ENCODE results near the gene CMC4.
A peak's percentile ranks its signal among the peaks of the same experiment; 100 is the strongest.

CMC4 gene, protein sequence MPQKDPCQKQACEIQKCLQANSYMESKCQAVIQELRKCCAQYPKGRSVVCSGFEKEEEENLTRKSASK

DNA sequence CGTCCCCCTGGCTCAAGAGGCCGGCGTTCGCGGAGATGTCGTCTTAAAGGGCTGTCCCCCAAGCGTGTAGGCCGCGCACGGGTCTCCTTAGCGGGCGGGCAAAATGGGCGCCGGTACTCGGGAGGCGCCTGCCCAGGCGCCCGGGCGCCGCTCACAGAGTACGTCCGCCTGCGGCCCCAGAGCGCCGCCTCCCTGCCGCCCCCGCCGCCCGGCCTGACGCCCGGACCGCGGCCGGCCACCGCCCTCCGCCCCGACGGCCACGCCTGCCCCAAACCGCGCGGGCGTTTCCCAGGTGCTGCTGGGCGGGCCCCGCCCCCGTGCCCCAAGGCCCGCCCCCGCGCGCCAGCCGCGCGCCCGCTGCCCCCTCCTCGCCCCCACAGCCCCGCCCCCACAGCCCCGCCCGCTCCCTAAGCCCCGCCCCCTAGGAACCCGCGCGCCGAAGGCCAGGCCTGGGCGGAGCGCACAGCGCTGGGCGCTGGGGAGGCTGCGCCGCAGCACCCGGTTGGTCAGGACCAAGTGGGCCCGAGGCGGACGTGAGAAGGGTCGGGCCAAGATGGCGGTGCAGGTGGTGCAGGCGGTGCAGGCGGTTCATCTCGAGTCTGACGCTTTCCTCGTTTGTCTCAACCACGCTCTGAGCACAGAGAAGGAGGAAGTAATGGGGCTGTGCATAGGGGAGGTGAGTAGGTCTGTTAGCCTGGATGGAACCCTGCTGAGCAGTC is at the start of gene CMC4, which contains the start of the genes BRCC3 and MTCP1:
TSS of gene CMC4 (minus strand) at position 162 of the 719 bp plus-strand sequence. CDS start 7,113 bp downstream, outside the sequence.
TSS of gene BRCC3 (plus strand) at position 534 of the 719 bp plus-strand sequence. CDS start at position 554, 20 bp downstream.
TSS of gene MTCP1 (minus strand) at position 162 of the 719 bp plus-strand sequence. CDS start 5,126 bp downstream, outside the sequence.
- Histone ChIP-seq H3K36me3 (replicated peaks) (peaks cover 29% of the 10 kb centered on the region), H3K9me3 (no peaks in the 10 kb centered on the region), H3K4me3 (peak within 1 kb of the TSS; percentile 83), H3K4me1 (peaks cover 8% of the 10 kb centered on the region), H3K27me3 (ENCODE audit: low read depth) (no peaks in the 10 kb centered on the region)
- DNase-seq (ENCODE audit: low spot score in 2 of 2), result peak; percentile 83 to 91
- in situ Hi-C loops (cut with MboI; ENCODE audit: low sequenced_read_pairs), result loop anchor here (25.0 kb wide), 1 partner anchor 309 kb away; the partner anchor contains the start of genes DKC1 and GAB3

DNA sequence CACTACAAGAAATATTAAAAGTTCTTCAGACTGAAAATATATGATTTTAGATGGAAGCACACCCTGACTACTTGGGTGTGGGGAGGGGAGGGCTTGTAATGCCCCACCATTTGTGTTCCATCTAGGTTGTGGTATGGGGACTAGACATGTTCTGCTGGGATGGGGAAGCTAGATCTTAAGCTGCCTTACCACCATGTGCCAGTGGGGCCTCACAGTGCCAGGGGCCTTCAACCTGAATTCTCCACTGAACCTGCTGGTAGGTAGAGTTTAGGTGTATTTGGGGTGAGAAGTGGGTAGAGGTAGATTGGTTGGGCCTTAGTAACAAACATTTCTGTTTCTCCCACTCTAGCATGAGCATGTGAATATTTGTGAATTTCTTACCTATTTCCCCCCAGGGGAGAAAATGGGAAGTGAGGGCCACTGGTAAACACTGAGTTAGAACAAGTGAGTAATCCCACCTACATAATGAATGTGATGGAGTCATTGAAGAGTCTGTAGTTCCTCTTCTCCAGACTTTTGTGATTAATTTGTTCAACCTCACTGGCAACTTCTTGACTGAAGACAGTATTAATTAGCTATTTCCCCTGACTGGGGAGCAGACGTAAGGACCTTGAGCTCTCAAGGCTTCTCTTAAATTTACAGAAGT is 44.4 kb upstream of the CMC4 start:
- H3K9me3 ChIP-seq, result no peaks in the 10 kb centered on the region
- no peaks in the 10 kb centered on the region for H3K27me3 ChIP-seq (ENCODE audit: low read depth)
- no peak for DNase-seq (ENCODE audit: low spot score in 2 of 2)
- peaks cover 23% of the 10 kb centered on the region for H3K36me3 ChIP-seq (replicated peaks)
- no peaks in the 10 kb centered on the region for H3K4me1 ChIP-seq
- H3K4me3 ChIP-seq, result no peak overlapping the region
- in situ Hi-C loops (cut with MboI; ENCODE audit: low sequenced_read_pairs), result no loop called here

DNA sequence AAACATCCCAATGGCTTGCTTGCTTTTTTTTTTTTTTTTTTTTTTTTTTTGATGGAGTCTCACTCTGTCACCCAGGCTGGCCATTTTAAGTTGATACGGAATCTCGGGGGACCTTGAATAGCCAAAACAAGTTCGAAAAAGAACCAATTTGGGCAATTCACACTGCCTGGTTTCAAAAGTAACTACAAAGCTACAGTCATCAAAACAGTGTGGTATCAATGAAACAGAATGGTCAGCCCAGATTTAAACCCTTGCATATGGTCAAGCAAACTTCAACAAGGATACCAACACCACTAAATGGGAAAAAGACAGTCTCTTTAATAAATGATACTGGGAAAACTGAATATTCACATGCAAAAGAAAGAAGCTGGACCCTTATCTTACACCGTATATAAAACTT is 42.2 kb upstream of the CMC4 start:
- peaks cover 17% of the 10 kb centered on the region for H3K36me3 ChIP-seq (replicated peaks)
- H3K9me3 ChIP-seq, result no peaks in the 10 kb centered on the region
- H3K27me3 ChIP-seq (ENCODE audit: low read depth), result no peaks in the 10 kb centered on the region
- no peaks in the 10 kb centered on the region for H3K4me1 ChIP-seq
- no peak overlapping the region for H3K4me3 ChIP-seq
- DNase-seq (ENCODE audit: low spot score in 2 of 2), result no peak
- in situ Hi-C loops (cut with MboI; ENCODE audit: low sequenced_read_pairs), result no loop called here

DNA sequence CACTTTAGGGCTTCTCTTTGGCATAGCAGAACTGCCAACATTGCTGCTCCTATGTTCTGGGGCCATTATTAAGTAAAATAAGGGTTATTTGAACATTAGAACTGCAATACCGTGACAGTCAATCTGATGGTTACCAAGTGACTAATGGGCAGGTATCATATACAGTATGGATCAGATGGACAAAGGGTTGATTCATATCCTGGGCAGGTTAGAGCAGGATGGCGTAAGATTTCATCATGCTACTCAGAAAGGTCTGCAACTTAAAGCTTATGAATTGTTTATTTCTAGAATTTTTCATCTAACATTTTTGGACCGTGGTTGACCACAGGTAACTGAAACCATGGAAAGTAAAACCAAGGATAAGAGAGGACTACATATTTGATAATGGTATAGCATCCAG is 41.2 kb upstream of the CMC4 start:
- DNase-seq (ENCODE audit: low spot score in 2 of 2), result no peak
- in situ Hi-C loops (cut with MboI; ENCODE audit: low sequenced_read_pairs), result no loop called here
- peaks cover 24% of the 10 kb centered on the region for H3K36me3 ChIP-seq (replicated peaks)
- no peaks in the 10 kb centered on the region for H3K9me3 ChIP-seq
- no peaks in the 10 kb centered on the region for H3K4me1 ChIP-seq
- no peak overlapping the region for H3K4me3 ChIP-seq
- no peaks in the 10 kb centered on the region for H3K27me3 ChIP-seq (ENCODE audit: low read depth)

DNA sequence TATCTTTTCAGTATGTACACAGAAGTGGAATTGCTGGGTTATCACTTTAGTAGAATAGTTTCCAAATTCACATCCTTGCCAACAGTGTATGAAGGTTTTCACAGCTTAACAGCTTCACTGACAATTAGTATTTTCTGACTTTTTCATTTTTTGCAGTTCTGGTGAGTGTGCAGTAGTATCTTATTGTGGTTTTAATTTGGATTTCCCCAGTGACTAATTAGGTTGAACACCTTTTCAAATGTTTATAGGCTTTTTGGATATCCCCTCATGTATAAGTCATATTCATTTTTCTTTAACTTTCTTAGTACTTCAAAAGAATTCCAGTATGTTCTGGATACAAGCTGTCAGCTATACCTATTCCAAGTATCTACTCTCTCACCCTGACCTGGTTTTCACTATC is 37.5 kb upstream of the CMC4 start:
- H3K4me1 ChIP-seq, result no peaks in the 10 kb centered on the region; the same call in 1 of the 2 replicates
- DNase-seq (ENCODE audit: low spot score in 2 of 2), result no peak
- H3K36me3 ChIP-seq (replicated peaks), result peaks cover 15% of the 10 kb centered on the region; the same call in 1 of the 2 replicates
- H3K4me3 ChIP-seq, result no peak overlapping the region
- no peaks in the 10 kb centered on the region for H3K27me3 ChIP-seq (ENCODE audit: low read depth)
- in situ Hi-C loops (cut with MboI; ENCODE audit: low sequenced_read_pairs), result no loop called here
- H3K9me3 ChIP-seq, result no peaks in the 10 kb centered on the region

DNA sequence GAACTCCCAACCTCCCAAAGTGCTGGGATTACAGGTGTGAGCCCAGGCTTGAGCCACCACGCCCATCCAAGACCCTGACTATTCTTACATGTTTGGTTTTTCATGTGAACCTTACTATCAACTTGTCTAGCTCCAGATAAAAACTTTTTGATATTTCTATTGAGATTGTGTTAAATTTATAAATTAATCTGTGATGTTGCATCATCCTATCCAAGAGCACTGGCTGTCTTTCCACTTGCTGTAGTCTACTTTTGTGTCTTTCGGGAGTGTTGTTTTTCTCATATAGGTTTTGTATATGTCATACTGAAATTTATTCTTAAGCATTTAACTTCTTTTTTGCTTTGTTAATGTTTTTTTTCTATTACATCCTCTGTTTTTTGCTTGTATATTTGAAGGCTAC is 35.0 kb upstream of the CMC4 start:
- Histone ChIP-seq H3K36me3 (replicated peaks) (peaks cover 14% of the 10 kb centered on the region; the same call in 1 of the 2 replicates), H3K27me3 (ENCODE audit: low read depth) (no peaks in the 10 kb centered on the region), H3K4me1 (no peaks in the 10 kb centered on the region; the same call in 1 of the 2 replicates), H3K9me3 (no peaks in the 10 kb centered on the region), H3K4me3 (no peak overlapping the region)
- no peak for DNase-seq (ENCODE audit: low spot score in 2 of 2)
- in situ Hi-C loops (cut with MboI; ENCODE audit: low sequenced_read_pairs), result no loop called here

DNA sequence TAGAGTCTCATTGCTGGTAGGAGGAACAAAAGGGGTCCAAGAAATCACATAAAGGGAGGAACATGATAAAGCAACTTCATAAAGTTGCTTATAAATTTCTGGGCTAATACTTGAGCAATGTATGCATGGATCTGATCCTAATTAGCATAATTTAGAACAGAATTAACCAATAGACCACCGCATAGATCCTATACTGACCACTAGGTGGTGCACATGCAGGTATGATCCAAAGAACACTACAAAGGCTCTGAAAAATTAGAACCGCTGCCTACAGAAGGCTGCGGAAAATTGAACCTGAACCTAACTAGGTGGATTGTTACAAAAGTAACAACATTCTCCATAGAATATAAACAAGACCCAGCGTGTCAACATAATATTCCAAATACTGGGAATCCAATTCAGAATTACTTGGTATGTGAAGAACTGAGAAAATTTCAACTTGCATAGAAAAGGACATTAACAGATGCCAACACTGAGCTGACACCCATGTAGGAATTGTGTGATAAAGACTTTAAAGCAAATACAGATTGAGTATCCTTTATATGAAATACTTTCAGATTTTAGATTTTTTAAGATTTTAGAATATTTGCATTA is 23.6 kb upstream of the CMC4 start:
- Histone ChIP-seq H3K9me3 (no peaks in the 10 kb centered on the region), H3K36me3 (replicated peaks) (peaks cover 28% of the 10 kb centered on the region), H3K27me3 (ENCODE audit: low read depth) (no peaks in the 10 kb centered on the region), H3K4me3 (no peak overlapping the region), H3K4me1 (no peaks in the 10 kb centered on the region)
- DNase-seq (ENCODE audit: low spot score in 2 of 2), result peak; percentile 46 to 54
- in situ Hi-C loops (cut with MboI; ENCODE audit: low sequenced_read_pairs), result no loop called here

DNA sequence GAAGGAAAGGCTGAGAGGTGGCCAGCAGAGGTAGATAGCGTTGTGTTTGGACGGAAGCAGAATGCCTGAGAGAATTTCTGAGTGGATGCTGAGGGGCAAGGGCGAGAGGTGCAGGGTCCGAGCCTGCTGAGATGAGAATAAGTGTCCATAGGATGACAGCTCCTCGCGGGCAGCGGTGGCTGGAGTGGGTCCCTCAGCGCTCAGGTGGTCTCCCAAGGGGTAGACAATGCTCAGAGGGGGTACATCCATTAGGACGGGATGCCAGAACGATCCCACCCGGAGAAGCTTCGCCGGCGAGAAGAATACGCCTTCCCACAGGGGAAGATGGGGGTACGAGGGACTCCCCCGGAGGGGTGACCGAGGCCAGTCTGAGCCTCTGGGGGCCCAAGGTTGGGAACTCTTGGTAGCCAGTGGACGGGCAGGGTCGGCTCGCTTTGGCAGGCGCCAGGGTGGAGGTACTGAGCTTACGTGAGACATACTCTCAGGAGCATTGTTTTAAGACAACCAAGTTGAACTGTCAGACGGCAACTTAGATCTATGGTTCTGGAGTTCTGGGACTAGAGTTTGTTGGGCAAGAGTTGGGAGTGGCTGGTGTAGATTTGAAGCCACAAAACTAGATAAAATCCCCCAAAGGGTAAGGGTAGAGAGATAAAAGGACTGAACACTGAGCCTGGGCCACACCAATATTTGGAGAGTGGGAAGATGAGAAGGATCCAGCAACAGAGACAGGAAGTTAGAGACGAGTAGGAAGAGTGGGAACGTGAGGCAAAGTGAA is 16.2 kb upstream of the CMC4 start:
- no peaks in the 10 kb centered on the region for H3K4me1 ChIP-seq
- no peak for DNase-seq (ENCODE audit: low spot score in 2 of 2)
- H3K4me3 ChIP-seq, result no peak overlapping the region
- in situ Hi-C loops (cut with MboI; ENCODE audit: low sequenced_read_pairs), result no loop called here
- peaks cover 42% of the 10 kb centered on the region for H3K36me3 ChIP-seq (replicated peaks)
- H3K27me3 ChIP-seq (ENCODE audit: low read depth), result no peaks in the 10 kb centered on the region
- H3K9me3 ChIP-seq, result no peaks in the 10 kb centered on the region

DNA sequence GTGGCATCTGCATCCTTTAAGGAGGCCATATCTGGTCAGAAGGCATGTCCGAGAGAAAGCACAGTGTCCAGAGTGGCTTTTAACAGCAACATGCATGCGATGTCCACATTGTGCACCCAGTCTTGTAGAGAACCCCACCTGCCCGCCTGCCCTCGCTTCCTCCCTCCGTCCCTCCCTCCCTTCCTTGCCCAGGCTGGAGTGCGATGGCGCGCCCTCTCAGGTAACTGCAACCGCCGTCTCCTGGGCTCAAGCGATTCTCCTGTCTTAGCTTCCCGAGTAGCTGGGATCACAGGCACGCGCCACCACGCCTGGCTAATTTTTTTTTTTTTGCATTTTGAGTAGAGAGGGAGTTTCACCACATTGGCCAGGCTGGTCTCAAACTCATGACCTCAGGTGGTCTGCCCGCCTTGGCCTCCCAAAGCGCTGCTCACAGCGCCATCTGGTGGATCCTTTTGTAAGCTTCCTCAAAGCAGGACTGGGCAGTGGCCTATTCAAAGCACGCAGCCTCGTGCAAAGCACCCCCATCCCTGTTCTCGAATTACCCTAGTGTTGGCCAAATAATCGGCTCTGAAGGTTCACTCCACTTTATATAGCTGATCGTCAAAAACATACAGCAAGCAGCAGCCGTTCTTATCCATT is 15.4 kb upstream of the CMC4 start:
- peak in 1 of 2 experiments; percentile 76 for DNase-seq (ENCODE audit: low spot score in 2 of 2)
- Histone ChIP-seq H3K4me1 (no peaks in the 10 kb centered on the region), H3K4me3 (no peak overlapping the region), H3K27me3 (ENCODE audit: low read depth) (no peaks in the 10 kb centered on the region), H3K9me3 (no peaks in the 10 kb centered on the region), H3K36me3 (replicated peaks) (peaks cover 39% of the 10 kb centered on the region)
- in situ Hi-C loops (cut with MboI; ENCODE audit: low sequenced_read_pairs), result no loop called here

DNA sequence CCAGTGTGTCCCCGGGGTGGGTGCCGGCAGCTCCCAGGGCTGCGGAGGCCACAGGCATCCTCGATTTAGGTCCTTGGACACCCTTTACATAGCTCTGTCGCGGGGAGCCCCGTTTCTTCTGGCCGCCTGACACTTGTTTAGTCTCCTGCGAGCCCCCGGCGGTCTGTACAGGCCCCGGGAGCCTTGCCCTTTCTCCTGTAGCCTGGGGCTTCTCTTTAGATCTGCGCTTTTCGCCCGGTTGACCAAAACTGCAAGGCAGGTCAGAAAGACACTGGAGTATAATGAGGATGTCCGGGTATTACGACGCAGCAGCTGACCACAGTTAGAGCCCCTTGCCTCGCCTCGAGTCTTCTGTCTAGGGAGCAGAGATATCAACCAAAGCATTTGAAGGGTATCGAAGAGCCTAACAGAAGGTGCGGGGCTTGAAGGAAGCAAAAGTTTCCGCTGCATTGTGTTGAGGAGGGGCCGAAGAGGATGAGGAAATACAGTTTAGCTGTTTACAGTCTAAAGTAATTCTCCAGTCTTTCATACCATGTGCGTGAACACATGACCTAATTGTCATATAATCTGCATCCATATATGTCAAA is 851 bp upstream of the CMC4 start:
- H3K27me3 ChIP-seq (ENCODE audit: low read depth), result no peaks in the 10 kb centered on the region
- peaks cover 8% of the 10 kb centered on the region for H3K4me1 ChIP-seq
- in situ Hi-C loops (cut with MboI; ENCODE audit: low sequenced_read_pairs), result loop anchor here (25.0 kb wide), 1 partner anchor 309 kb away; the partner anchor contains the start of genes DKC1 and GAB3
- DNase-seq (ENCODE audit: low spot score in 2 of 2), result no peak
- no peaks in the 10 kb centered on the region for H3K9me3 ChIP-seq
- peak overlapping the region; percentile 83 for H3K4me3 ChIP-seq
- peaks cover 34% of the 10 kb centered on the region for H3K36me3 ChIP-seq (replicated peaks)

DNA sequence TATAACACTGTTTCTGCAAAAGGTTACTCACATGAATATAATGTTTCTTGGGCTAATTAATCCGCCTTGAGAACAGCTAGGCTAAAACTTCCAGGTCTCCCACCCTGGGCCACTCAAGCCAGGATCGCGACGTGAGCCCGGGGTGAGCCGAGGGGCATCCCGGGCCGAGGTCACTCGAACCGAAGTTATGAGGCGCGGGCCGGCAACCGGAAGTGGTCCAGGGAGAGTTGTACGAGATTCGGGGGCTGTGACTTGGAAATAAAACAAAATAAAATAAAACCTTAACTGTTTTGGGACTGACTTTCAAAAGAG is 317 bp downstream of the CMC4 start:
- in situ Hi-C loops (cut with MboI; ENCODE audit: low sequenced_read_pairs), result loop anchor here (25.0 kb wide), 1 partner anchor 308 kb away; the partner anchor contains the start of genes DKC1 and GAB3
- H3K4me1 ChIP-seq, result peaks cover 8% of the 10 kb centered on the region

DNA sequence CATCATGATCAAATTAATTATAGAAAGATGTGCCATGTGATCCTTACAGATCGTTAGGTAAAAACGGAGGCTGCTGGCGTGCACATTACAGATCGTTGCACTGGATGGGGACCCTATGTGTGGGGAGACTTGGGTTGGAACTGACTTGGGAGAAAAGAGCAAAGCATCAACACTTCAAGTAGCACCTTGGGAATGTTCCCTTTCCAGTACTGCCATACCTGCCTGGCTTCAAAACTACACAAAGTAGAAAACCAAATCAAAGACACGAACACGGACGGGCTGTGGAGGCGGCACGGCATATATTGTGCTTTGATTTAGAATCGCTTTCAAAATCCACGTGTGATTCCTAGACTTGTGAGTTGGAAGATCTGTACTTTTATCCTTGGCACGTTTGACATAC is 898 bp downstream of the CMC4 start:
- peak overlapping the region; percentile 66 for H3K4me3 ChIP-seq
- peaks cover 8% of the 10 kb centered on the region for H3K4me1 ChIP-seq
- in situ Hi-C loops (cut with MboI; ENCODE audit: low sequenced_read_pairs), result loop anchor here (25.0 kb wide), 1 partner anchor 308 kb away; the partner anchor contains the start of genes DKC1 and GAB3

More for the DNA sequence above, 317 bp downstream of the CMC4 start:
- Histone ChIP-seq H3K36me3 (replicated peaks) (peaks cover 26% of the 10 kb centered on the region), H3K9me3 (no peaks in the 10 kb centered on the region), H3K27me3 (ENCODE audit: low read depth) (no peaks in the 10 kb centered on the region), H3K4me3 (peak overlapping the region; percentile 66)
- DNase-seq (ENCODE audit: low spot score in 2 of 2), result no peak

More for the DNA sequence above, 898 bp downstream of the CMC4 start:
- H3K36me3 ChIP-seq (replicated peaks), result peaks cover 20% of the 10 kb centered on the region
- peak in 1 of 2 experiments; percentile 25 for DNase-seq (ENCODE audit: low spot score in 2 of 2)
- H3K9me3 ChIP-seq, result no peaks in the 10 kb centered on the region
- H3K27me3 ChIP-seq (ENCODE audit: low read depth), result no peaks in the 10 kb centered on the region

Data from HAP-1 (cell line).